Progenitor cell of endocrine pancreas (in vitro differentiated cells): Measurements from ENCODE around the gene TP53RK. TPM values are rescaled to one million over a fixed set of nuclear protein-coding genes. Genes with fewer than 3 reads are reported as not detected.
"Not testable (repeated sequence)": the region's sequence is repeated elsewhere in the genome, so short reads cannot be mapped to it uniquely, and the experiment has no call there.

Experiments used
- DNase-seq: peaks from one replicate; pipeline ENCODE4 v3.0.0; 2021; ENCODE audit warnings: low spot score; ENCODE audit not compliant: unreplicated experiment
- H3K27ac Mint-ChIP-seq: 2 replicates; pipeline ENCODE4 v1.8.0; 2021; ENCODE audit warnings: mild to moderate bottlenecking, moderate library complexity, mixed read lengths
- H3K27me3 Mint-ChIP-seq: 2 replicates; pipeline ENCODE4 v1.8.0; 2021; ENCODE audit warnings: mixed read lengths
- H3K36me3 Mint-ChIP-seq: 2 replicates; pipeline ENCODE4 v1.8.0; 2022; ENCODE audit warnings: mixed read lengths; ENCODE audit not compliant: insufficient read depth
- H3K4me1 Mint-ChIP-seq: 2 replicates; pipeline ENCODE4 v1.8.0; 2021; ENCODE audit warnings: low read depth, mixed read lengths
- H3K4me3 Mint-ChIP-seq: 2 replicates; pipeline ENCODE4 v1.8.0; 2021; ENCODE audit warnings: low read depth, mild to moderate bottlenecking, moderate library complexity, mixed read lengths
- H3K9me3 Mint-ChIP-seq: 2 replicates; pipeline ENCODE4 v1.8.0; 2021; ENCODE audit warnings: low read depth, mixed read lengths
- total RNA-seq: library from RNA; stranded (reverse); gene quantifications from 2 replicates; pipeline ENCODE4 v1.2.1, GENCODE V29; 2021
- TF ChIP-seq, protein P1 (sequence below): fragments of 200-600 bp; sonication (generic); IDR thresholded peaks from one replicate; pipeline ENCODE4 v1.5.0; 2021; ENCODE audit warnings: antibody characterized with exemption, mild to moderate bottlenecking; ENCODE audit not compliant: unreplicated experiment

Gene TP53RK
- total RNA-seq, 1 donor from 2014 or later = 11.5 TPM

DNA sequence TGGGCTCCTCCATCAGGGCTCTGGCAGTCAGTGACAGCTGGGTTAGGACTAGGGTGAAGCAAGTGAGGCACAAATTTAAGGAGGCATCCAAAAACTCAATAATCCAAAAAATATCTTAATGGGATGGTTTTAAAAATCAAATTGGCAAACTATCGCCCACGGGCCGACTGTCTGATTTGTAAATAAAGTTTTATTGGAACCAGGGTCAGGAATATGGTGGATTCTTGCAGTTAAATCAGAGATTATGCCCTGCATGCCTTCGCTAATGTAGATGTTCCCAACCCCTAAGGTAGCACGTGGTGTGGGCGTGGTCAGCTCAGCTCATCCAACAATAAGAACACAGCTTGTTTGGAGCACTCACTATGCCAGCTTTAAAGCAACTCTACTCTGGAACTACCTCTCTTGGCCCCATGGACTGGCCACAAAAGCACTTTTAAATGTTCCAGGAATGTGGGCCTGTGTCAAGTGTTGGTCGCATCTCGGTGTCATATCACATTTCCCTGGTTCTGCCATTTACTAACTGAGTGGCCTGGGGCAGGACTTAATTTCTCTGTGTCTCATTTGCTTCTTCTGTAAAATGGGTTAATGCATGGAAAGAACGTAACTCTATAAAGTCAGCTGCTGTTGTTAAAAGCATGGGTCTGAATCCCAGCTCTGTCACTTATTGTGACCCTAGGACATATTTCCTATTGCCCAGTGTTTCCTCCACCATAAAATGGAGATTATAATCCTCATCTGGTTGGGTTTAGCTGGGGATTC lies 7.0 kb downstream of the TP53RK start:
- TF ChIP-seq, protein P1, sequence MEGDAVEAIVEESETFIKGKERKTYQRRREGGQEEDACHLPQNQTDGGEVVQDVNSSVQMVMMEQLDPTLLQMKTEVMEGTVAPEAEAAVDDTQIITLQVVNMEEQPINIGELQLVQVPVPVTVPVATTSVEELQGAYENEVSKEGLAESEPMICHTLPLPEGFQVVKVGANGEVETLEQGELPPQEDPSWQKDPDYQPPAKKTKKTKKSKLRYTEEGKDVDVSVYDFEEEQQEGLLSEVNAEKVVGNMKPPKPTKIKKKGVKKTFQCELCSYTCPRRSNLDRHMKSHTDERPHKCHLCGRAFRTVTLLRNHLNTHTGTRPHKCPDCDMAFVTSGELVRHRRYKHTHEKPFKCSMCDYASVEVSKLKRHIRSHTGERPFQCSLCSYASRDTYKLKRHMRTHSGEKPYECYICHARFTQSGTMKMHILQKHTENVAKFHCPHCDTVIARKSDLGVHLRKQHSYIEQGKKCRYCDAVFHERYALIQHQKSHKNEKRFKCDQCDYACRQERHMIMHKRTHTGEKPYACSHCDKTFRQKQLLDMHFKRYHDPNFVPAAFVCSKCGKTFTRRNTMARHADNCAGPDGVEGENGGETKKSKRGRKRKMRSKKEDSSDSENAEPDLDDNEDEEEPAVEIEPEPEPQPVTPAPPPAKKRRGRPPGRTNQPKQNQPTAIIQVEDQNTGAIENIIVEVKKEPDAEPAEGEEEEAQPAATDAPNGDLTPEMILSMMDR = no peak
- H3K9me3 Mint-ChIP-seq = no peaks in the 10 kb centered on the region
- peaks cover 14% of the 10 kb centered on the region for H3K36me3 Mint-ChIP-seq
- DNase-seq = no peak
- no peaks in the 10 kb centered on the region for H3K27me3 Mint-ChIP-seq
- H3K4me3 Mint-ChIP-seq = no peak overlapping the region
- H3K27ac Mint-ChIP-seq = no peak overlapping the region
- peaks cover 18% of the 10 kb centered on the region for H3K4me1 Mint-ChIP-seq

DNA sequence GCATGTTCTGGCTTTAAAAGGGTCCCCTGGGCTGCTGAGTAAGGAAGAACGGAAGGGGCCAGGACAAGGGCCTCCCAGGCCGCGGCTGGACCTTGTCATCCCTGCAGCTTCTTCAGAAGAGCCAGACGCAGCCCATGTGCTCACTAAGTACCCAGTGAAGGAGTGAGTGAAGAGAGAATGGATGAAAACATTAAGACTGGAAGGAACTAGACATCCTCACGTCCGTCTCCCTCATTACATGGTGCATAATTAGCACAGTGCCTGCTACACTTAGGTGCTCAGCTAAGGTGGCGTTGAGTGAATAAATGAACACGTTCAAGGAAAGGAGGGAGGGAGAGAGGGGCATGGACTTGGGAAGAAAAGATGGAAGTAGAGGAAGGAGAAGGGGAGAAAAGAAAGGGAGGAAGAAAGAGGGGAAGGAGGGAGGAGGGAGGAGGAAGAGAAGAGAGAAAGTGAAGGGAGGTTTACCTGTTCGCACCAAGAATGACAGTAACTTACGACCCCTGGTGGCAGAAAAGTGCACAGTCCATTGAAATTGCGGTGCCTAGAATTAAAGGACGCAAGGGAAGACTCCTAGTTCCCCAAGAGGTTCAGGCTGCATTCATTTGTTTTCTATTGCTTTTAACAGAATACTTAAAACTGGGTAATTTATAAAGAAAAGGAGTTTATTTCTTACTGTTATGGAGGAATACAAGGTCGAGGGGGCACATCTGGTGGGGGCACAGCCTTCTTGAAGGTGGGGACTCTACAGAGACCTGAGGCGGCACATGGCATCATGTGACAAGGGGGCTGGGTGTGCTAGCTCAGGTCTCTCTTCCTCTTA lies 8.0 kb downstream of the TP53RK start:
- H3K27me3 Mint-ChIP-seq = no peaks in the 10 kb centered on the region
- H3K27ac Mint-ChIP-seq = peak overlapping the region; percentile 29
- H3K36me3 Mint-ChIP-seq = peaks cover 10% of the 10 kb centered on the region
- peaks cover 18% of the 10 kb centered on the region for H3K4me1 Mint-ChIP-seq
- H3K4me3 Mint-ChIP-seq = no peak overlapping the region
- peak; percentile 49 for DNase-seq
- TF ChIP-seq, protein P1 = peak; percentile 89
- H3K9me3 Mint-ChIP-seq = no peaks in the 10 kb centered on the region

- TF ChIP-seq, protein P1 = no peak
- Mint-ChIP-seq H3K9me3 (no peaks in the 10 kb centered on the region), H3K36me3 (peaks cover 5% of the 10 kb centered on the region), H3K4me1 (peaks cover 18% of the 10 kb centered on the region), H3K27me3 (no peaks in the 10 kb centered on the region), H3K4me3 (no peak overlapping the region), H3K27ac (peak overlapping the region; percentile 29)
- no peak for DNase-seq
Observed at GRCh38 chr20:46680684-46681031, 8.6 kb downstream of the TP53RK start.

GRCh38 chr20:46678516-46678915 lies 10.7 kb downstream of the TP53RK start:
- TF ChIP-seq, protein P1 = no peak
- Mint-ChIP-seq H3K27ac (no peak overlapping the region), H3K27me3 (no peaks in the 10 kb centered on the region), H3K4me3 (no peak overlapping the region), H3K9me3 (no peaks in the 10 kb centered on the region), H3K36me3 (peaks cover 1% of the 10 kb centered on the region), H3K4me1 (peaks cover 10% of the 10 kb centered on the region)
- no peak for DNase-seq

GRCh38 chr20:46677608-46678007 lies 11.6 kb downstream of the TP53RK start:
- H3K4me3 Mint-ChIP-seq = no peak overlapping the region
- H3K9me3 Mint-ChIP-seq = no peaks in the 10 kb centered on the region
- no peaks in the 10 kb centered on the region for H3K27me3 Mint-ChIP-seq
- peaks cover 3% of the 10 kb centered on the region for H3K4me1 Mint-ChIP-seq
- H3K27ac Mint-ChIP-seq = no peak overlapping the region
- H3K36me3 Mint-ChIP-seq = peaks cover 1% of the 10 kb centered on the region
- TF ChIP-seq, protein P1 = no peak
- DNase-seq = no peak

- H3K9me3 Mint-ChIP-seq, H3K27me3 Mint-ChIP-seq, H3K27ac Mint-ChIP-seq, H3K36me3 Mint-ChIP-seq, H3K4me3 Mint-ChIP-seq, H3K4me1 Mint-ChIP-seq, DNase-seq: not testable (repeated sequence)
Observed at GRCh38 chr20:46676649-46677316, 12.5 kb downstream of the TP53RK start.
